Activated gamma-delta T cell (primary cell): ENCODE data around the gene DPYSL3.
"Not testable (repeated sequence)": the region's sequence is repeated elsewhere in the genome, so short reads cannot be mapped to it uniquely, and the experiment has no call there.

Source experiments
- DNase-seq: peaks from one replicate; lab custom pipeline; 2025; lab: John Stamatoyannopoulos, UW

The DPYSL3 gene

GRCh38 chr5:147369742-147370374 lies 140.0 kb downstream of the DPYSL3 start:
- no peak for DNase-seq

- not testable (repeated sequence) for DNase-seq
Measured at GRCh38 chr5:147367381-147367780, 142.5 kb downstream of the DPYSL3 start.

GRCh38 chr5:147361441-147362175 lies 148.3 kb downstream of the DPYSL3 start:
- DNase-seq = no peak

GRCh38 chr5:147360816-147361215 lies 149.1 kb downstream of the DPYSL3 start:
- DNase-seq = no peak

GRCh38 chr5:147359581-147359980 lies 150.3 kb downstream of the DPYSL3 start:
- DNase-seq = no peak

GRCh38 chr5:147359101-147359500 lies 150.8 kb downstream of the DPYSL3 start:
- DNase-seq = no peak

GRCh38 chr5:147349241-147349640 lies 160.6 kb downstream of the DPYSL3 start:
- no peak for DNase-seq

GRCh38 chr5:147348451-147348850 lies 161.4 kb downstream of the DPYSL3 start:
- no peak for DNase-seq

- no peak for DNase-seq
Measured at GRCh38 chr5:147348046-147348445, 161.8 kb downstream of the DPYSL3 start.

GRCh38 chr5:147346006-147346561 lies 163.8 kb downstream of the DPYSL3 start:
- DNase-seq = no peak

GRCh38 chr5:147344861-147345260 lies 165.0 kb downstream of the DPYSL3 start:
- DNase-seq = no peak

GRCh38 chr5:147341345-147341744 lies 168.5 kb downstream of the DPYSL3 start:
- no peak for DNase-seq

GRCh38 chr5:147340941-147341340 lies 168.9 kb downstream of the DPYSL3 start:
- no peak for DNase-seq
